WERI-Rb-1 (cell line): ENCODE results near the gene FAM32A.

Experiments
- DNase-seq: peaks from one replicate; pipeline ENCODE4 v3.0.0-alpha.2; 2020
- H3K27ac ChIP-seq: fragments of 250-450 bp; sonication (Bioruptor Pico); 2 replicates; pipeline ENCODE4 v1.5.1; 2020; ENCODE audit warnings: mild to moderate bottlenecking, moderate library complexity
- H3K27me3 ChIP-seq: fragments of 250-450 bp; sonication (Bioruptor Pico); 2 replicates; pipeline ENCODE4 v1.5.1; 2021; ENCODE audit warnings: mild to moderate bottlenecking, low read depth, moderate library complexity; ENCODE audit not compliant: insufficient read depth, severe bottlenecking
- H3K36me3 ChIP-seq: fragments of 250-450 bp; sonication (Bioruptor Pico); 2 replicates; pipeline ENCODE4 v1.5.1; 2020; ENCODE audit warnings: mild to moderate bottlenecking, moderate library complexity
- H3K4me3 ChIP-seq: 2 replicates; pipeline ENCODE4 v1.5.1; 2011; ENCODE audit warnings: low read depth, mild to moderate bottlenecking, control low read depth, low read length
- H3K9me3 ChIP-seq: fragments of 250-450 bp; sonication (Bioruptor Pico); 2 replicates; pipeline ENCODE4 v1.5.1; 2021; ENCODE audit warnings: mild to moderate bottlenecking, moderate library complexity; ENCODE audit not compliant: severe bottlenecking
- CTCF ChIP-seq: IDR thresholded peaks from 2 replicates; pipeline ENCODE4 v1.5.1; 2011; ENCODE audit warnings: low read depth, mild to moderate bottlenecking, control low read depth, inconsistent platforms, low read length

FAM32A gene

GRCh38 chr19:16160445-16160942, 24.7 kb upstream of the FAM32A start:
- H3K27me3 ChIP-seq: no peaks in the 10 kb centered on the region
- no peaks in the 10 kb centered on the region for H3K36me3 ChIP-seq
- no peak for DNase-seq
- H3K4me3 ChIP-seq: no peak overlapping the region
- H3K27ac ChIP-seq: no peak overlapping the region
- TF ChIP-seq CTCF: no peak
- no peaks in the 10 kb centered on the region for H3K9me3 ChIP-seq

- TF ChIP-seq CTCF: no peak
- no peaks in the 10 kb centered on the region for H3K36me3 ChIP-seq
- H3K27me3 ChIP-seq: no peaks in the 10 kb centered on the region
- H3K4me3 ChIP-seq: no peak overlapping the region
- H3K9me3 ChIP-seq: no peaks in the 10 kb centered on the region
- DNase-seq: no peak
- no peak overlapping the region for H3K27ac ChIP-seq
Measured at GRCh38 chr19:16160943-16161560, 24.2 kb upstream of the FAM32A start.

GRCh38 chr19:16161840-16162239, 23.4 kb upstream of the FAM32A start:
- no peak for TF ChIP-seq CTCF
- Histone ChIP-seq H3K9me3 (peaks cover 4% of the 10 kb centered on the region), H3K27ac (no peak overlapping the region), H3K36me3 (no peaks in the 10 kb centered on the region), H3K4me3 (no peak overlapping the region), H3K27me3 (no peaks in the 10 kb centered on the region)
- DNase-seq: no peak

- H3K9me3 ChIP-seq: peaks cover 4% of the 10 kb centered on the region
- DNase-seq: no peak
- no peaks in the 10 kb centered on the region for H3K27me3 ChIP-seq
- H3K36me3 ChIP-seq: no peaks in the 10 kb centered on the region
- H3K4me3 ChIP-seq: no peak overlapping the region
- no peak for TF ChIP-seq CTCF
- no peak overlapping the region for H3K27ac ChIP-seq
Measured at GRCh38 chr19:16164222-16164890, 20.9 kb upstream of the FAM32A start.

- Histone ChIP-seq H3K36me3 (no peaks in the 10 kb centered on the region), H3K4me3 (no peak overlapping the region), H3K27ac (no peak overlapping the region), H3K9me3 (peaks cover 4% of the 10 kb centered on the region), H3K27me3 (peaks cover 7% of the 10 kb centered on the region)
- TF ChIP-seq CTCF: no peak
- DNase-seq: no peak
Measured at GRCh38 chr19:16166417-16166816, 18.8 kb upstream of the FAM32A start.
